Suprapubic skin (tissue), 3 donors: ENCODE results near the gene SRMS.

Experiments used
- CTCF ChIP-seq, 2 donors: fragments of 200-600 bp in 1 of 2; fragments of 450-650 bp in 1 of 2; sonication (generic) in 1 of 2; IDR thresholded peaks; one replicate each; pipeline ENCODE4 v1.5.1; 2016 to 2019; ENCODE audit warnings: antibody characterized with exemption in 2 of 2, mild to moderate bottlenecking in 1 of 2, moderate library complexity in 1 of 2
- POLR2AphosphoS5 ChIP-seq, 3 donors: sonication (generic); formaldehyde crosslinking; IDR thresholded peaks; one replicate each; pipeline ENCODE4 v1.6.1; 2017; ENCODE audit warnings: antibody characterized with exemption in 3 of 3

GRCh38 chr20:63566395-63567135, 19.0 kb upstream of the SRMS start:
- TF ChIP-seq CTCF (IDR thresholded peaks at IDR 0.05): no peak
- no peak for TF ChIP-seq POLR2AphosphoS5 (IDR thresholded peaks at IDR 0.05)
